Panc1 (cell line): ENCODE results near the gene TM7SF2. TPM values are rescaled to one million over a fixed set of nuclear protein-coding genes. Genes with fewer than 3 reads are reported as not detected.

Experiments used
- ATAC-seq: fragments of 200-7000 bp; cut with Tn5 transposase; 2 replicates; pipeline ENCODE4 v1.9.1; 2020; ENCODE audit warnings: mild to moderate bottlenecking, moderate library complexity
- BruUV-seq: library from RNA; stranded (reverse); fragments of 400-500 nt; replicated peaks from 2 replicates; lab custom pipeline; 2021; lab: Mats Ljungman, UMichigan
- CTCF ChIA-PET: fragments of 300-600 bp; sonication (Branson Sonifier 250); formaldehyde crosslinking; loops from one replicate; lab custom pipeline; 2022; ENCODE audit warnings: antibody characterized with exemption; lab: Charles Lee
- POLR2A ChIA-PET: fragments of 300-600 bp; sonication (Branson Sonifier 250); formaldehyde crosslinking; loops from one replicate; lab custom pipeline; 2022; ENCODE audit warnings: antibody characterized with exemption; lab: Charles Lee
- DNase-seq: peaks from one replicate; pipeline ENCODE4 v3.0.0-alpha.2; 2010; ENCODE audit warnings: low read depth, low spot score
- H3K27ac ChIP-seq: 2 replicates; pipeline ENCODE4 v1.5.1; 2011; ENCODE audit warnings: mild to moderate bottlenecking, low read length, inconsistent platforms
- H3K27me3 ChIP-seq: fragments of 200-500 bp; sonication (Bioruptor generic); 2 replicates; pipeline ENCODE4 v1.6.0; 2014; ENCODE audit warnings: low read length, inconsistent platforms; ENCODE audit not compliant: control insufficient read depth, insufficient read depth
- H3K36me3 ChIP-seq: fragments of 200-500 bp; sonication (Bioruptor generic); 2 replicates; pipeline ENCODE4 v1.5.1; 2014; ENCODE audit warnings: inconsistent platforms, mild to moderate bottlenecking, low read length, moderate library complexity; ENCODE audit not compliant: control insufficient read depth, insufficient read depth
- H3K4me1 ChIP-seq: 2 replicates; pipeline ENCODE4 v1.5.1; 2011; ENCODE audit warnings: inconsistent platforms, mild to moderate bottlenecking, low read length, moderate library complexity; ENCODE audit not compliant: control insufficient read depth, insufficient read depth
- H3K4me3 ChIP-seq, 2 experiments: 2 replicates each; pipeline ENCODE4 v1.5.1; 2011 to 2012; ENCODE audit warnings: low read depth in 2 of 2, low read length in 2 of 2, mild to moderate bottlenecking in 2 of 2, inconsistent platforms in 1 of 2, moderate library complexity in 1 of 2
- H3K9me3 ChIP-seq: fragments of 200-500 bp; sonication (Bioruptor generic); 2 replicates; pipeline ENCODE4 v1.5.1; 2014; ENCODE audit warnings: low read depth, mild to moderate bottlenecking, inconsistent platforms, low read length, moderate library complexity; ENCODE audit not compliant: control insufficient read depth, insufficient read depth
- CTCF ChIP-seq: fragments of 450-650 bp; IDR thresholded peaks from 2 replicates; pipeline ENCODE4 v1.5.1; 2017; ENCODE audit warnings: mild to moderate bottlenecking
- POLR2AphosphoS5 ChIP-seq: IDR thresholded peaks from 2 replicates; pipeline ENCODE4 v1.6.1; 2012; ENCODE audit warnings: mild to moderate bottlenecking, low read depth, low read length, moderate library complexity
- REST ChIP-seq, 2 experiments: IDR thresholded peaks; 2 replicates each; pipeline ENCODE4 v1.6.1; 2011 to 2012; ENCODE audit warnings: low read depth in 2 of 2, control low read depth in 1 of 2, low read length in 1 of 2, mild to moderate bottlenecking in 1 of 2, moderate library complexity in 1 of 2; ENCODE audit not compliant: insufficient read depth in 1 of 2
- SIN3A ChIP-seq: IDR thresholded peaks from 2 replicates; pipeline ENCODE4 v1.6.1; 2012; ENCODE audit warnings: low read depth, mild to moderate bottlenecking, low read length, moderate library complexity, borderline replicate concordance; ENCODE audit not compliant: insufficient read depth
- TCF7L2 ChIP-seq: IDR thresholded peaks from 2 replicates; pipeline ENCODE4 v1.6.1; 2011; ENCODE audit warnings: mild to moderate bottlenecking, low read depth, low read length, inconsistent platforms
- in situ Hi-C: cut with HindIII; loops from 2 replicates; pipeline ENCODE4 v1.10.0; 2016; ENCODE audit warnings: low sequenced_read_pairs, low pct_unique_long_range_greater_than_20kb
- intact Hi-C: fragments of 100-400 bp; cut with micrococcal nuclease; formaldehyde crosslinking; loops from one replicate; pipeline ENCODE4 v1.10.0; 2022; ENCODE audit not compliant: unreplicated experiment
- total RNA-seq: library from RNA; stranded (reverse); gene quantifications from one replicate; pipeline ENCODE4 v1.2.1, GENCODE V29; 2021; ENCODE audit not compliant: unreplicated experiment

Gene TM7SF2
- total RNA-seq, 1 experiment from 2014 or later: 85.4 TPM

GRCh38 chr11:65063532-65063931 lies 48.1 kb upstream of the TM7SF2 start (continued):
- TF ChIP-seq CTCF: no peak

- no peak for DNase-seq
- in situ Hi-C loops: no loop called here
- no peaks in the 10 kb centered on the region for H3K4me1 ChIP-seq
- no peaks in the 10 kb centered on the region for H3K27me3 ChIP-seq
- H3K36me3 ChIP-seq: no peaks in the 10 kb centered on the region
- intact Hi-C loops: no loop called here
- no peak overlapping the region for H3K27ac ChIP-seq
- H3K9me3 ChIP-seq: no peaks in the 10 kb centered on the region
- TF ChIP-seq TCF7L2 (no peak), CTCF (no peak), POLR2AphosphoS5 (no peak), REST (IDR thresholded peaks at IDR 0.05; ENCODE audit: insufficient read depth in 1 of 2, low read depth in 2 of 2, low read length in 1 of 2) (no peak), SIN3A (no peak)
- no TSS peak for BruUV-seq
- ChIA-PET CTCF (interaction anchor here (0.6 kb wide), 1 partner anchor 42 kb away, joined by 5 read pairs; no protein-coding TSS in a partner anchor), POLR2A (no interaction called here)
- no peak overlapping the region for H3K4me3 ChIP-seq
- no peak for ATAC-seq
Observed at GRCh38 chr11:65064847-65065240, 46.8 kb upstream of the TM7SF2 start.

GRCh38 chr11:65065851-65066250 lies 45.8 kb upstream of the TM7SF2 start:
- no peak for DNase-seq
- in situ Hi-C loops: no loop called here
- ATAC-seq: no peak
- Histone ChIP-seq H3K27ac (no peak overlapping the region), H3K4me1 (no peaks in the 10 kb centered on the region), H3K36me3 (no peaks in the 10 kb centered on the region), H3K4me3 (no peak overlapping the region), H3K9me3 (no peaks in the 10 kb centered on the region), H3K27me3 (no peaks in the 10 kb centered on the region)
- BruUV-seq: no TSS peak
- ChIA-PET POLR2A (interaction anchor here (0.6 kb wide), 1 partner anchor 11 kb away, joined by 5 read pairs; no protein-coding TSS in a partner anchor), CTCF (interaction anchor here (0.6 kb wide), 2 partner anchors 22 to 69 kb away, joined by 4 to 5 read pairs; partner anchors contain the start of gene BATF2)
- intact Hi-C loops: no loop called here
- no peak for TF ChIP-seq REST (IDR thresholded peaks at IDR 0.05; ENCODE audit: insufficient read depth in 1 of 2, low read depth in 2 of 2, low read length in 1 of 2)
- no peak for TF ChIP-seq POLR2AphosphoS5
- no peak for TF ChIP-seq CTCF
- no peak for TF ChIP-seq TCF7L2
- no peak for TF ChIP-seq SIN3A
